T-helper 9 cell (primary cell): ENCODE data around the gene MRPL52.

Experiments used
- DNase-seq: peaks from one replicate; pipeline ENCODE4 v3.0.0-alpha.2; 2020

Gene MRPL52

GRCh38 chr14:22883173-22883976, 53.7 kb downstream of the MRPL52 start, which contains the start of gene REM2:
TSS of gene REM2 (plus strand) at chr14:22883222. CDS start at chr14:22883288, 66 bp downstream.
- DNase-seq = no peak

- no peak for DNase-seq
These were observed 54.5 kb downstream of the MRPL52 start for GRCh38 chr14:22884076-22884737.
